GM12872 (cell line): ENCODE data around the gene MACIR.

Experiments
- TF ChIP-seq, protein P1 (sequence below): IDR thresholded peaks from 3 replicates; pipeline ENCODE4 v1.5.1; 2011; ENCODE audit warnings: low read depth, mild to moderate bottlenecking, low read length, moderate library complexity; ENCODE audit not compliant: insufficient read depth

Gene MACIR

DNA sequence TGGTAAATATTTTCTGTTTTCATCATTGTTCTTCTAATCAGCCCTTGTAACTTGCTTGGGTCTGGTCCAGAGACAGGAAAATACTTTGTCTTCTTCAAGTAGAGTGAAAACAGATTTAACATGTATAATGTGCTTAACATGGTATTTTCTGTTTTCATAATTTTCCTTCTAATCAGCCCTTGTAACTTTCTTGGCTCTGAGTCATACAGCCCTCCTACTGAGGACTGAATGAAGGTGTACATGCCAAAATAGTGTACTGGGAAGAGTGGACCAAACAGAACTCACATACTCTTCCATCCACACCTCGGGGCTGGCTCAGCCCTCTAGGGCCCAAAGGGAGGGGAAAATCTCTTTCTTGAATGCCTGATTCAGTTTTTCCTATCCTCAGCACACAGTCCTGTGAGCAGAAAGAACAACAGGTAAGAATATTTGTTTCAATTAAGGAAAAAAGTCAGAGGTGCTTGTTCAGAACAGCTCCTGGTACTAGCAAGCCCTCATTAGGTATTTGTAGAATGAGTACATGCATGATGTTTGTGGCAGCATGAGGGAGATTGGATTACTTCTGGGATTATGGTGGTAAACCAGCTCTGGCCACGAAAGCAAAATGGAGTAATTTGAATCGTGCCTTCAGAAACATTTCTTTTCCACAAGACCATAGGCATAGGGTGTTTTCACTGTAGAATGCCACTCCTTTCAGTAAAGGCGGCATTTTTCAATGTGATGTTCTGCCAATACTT lies 24.2 kb upstream of the MACIR start:
- TF ChIP-seq, protein P1, sequence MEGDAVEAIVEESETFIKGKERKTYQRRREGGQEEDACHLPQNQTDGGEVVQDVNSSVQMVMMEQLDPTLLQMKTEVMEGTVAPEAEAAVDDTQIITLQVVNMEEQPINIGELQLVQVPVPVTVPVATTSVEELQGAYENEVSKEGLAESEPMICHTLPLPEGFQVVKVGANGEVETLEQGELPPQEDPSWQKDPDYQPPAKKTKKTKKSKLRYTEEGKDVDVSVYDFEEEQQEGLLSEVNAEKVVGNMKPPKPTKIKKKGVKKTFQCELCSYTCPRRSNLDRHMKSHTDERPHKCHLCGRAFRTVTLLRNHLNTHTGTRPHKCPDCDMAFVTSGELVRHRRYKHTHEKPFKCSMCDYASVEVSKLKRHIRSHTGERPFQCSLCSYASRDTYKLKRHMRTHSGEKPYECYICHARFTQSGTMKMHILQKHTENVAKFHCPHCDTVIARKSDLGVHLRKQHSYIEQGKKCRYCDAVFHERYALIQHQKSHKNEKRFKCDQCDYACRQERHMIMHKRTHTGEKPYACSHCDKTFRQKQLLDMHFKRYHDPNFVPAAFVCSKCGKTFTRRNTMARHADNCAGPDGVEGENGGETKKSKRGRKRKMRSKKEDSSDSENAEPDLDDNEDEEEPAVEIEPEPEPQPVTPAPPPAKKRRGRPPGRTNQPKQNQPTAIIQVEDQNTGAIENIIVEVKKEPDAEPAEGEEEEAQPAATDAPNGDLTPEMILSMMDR, result no peak

DNA sequence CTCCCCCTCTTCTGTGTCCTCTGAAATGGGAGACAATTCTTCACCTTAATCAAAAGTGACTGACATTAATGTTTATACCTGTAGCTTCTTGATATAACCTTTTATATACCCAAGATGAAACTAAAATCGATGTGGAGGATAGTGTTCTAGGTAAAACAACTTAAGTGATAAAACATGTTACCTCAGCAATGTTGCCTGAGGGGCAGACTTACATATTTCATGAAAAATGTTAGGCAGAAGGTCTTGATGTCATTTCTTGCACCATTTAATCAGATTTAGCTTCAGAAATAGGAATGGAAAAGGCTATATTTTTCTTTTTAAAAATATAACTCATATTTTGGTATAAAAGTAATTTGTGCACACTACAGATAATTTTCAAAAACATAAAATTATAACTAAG lies 22.7 kb upstream of the MACIR start:
- TF ChIP-seq, protein P1, result no peak

DNA sequence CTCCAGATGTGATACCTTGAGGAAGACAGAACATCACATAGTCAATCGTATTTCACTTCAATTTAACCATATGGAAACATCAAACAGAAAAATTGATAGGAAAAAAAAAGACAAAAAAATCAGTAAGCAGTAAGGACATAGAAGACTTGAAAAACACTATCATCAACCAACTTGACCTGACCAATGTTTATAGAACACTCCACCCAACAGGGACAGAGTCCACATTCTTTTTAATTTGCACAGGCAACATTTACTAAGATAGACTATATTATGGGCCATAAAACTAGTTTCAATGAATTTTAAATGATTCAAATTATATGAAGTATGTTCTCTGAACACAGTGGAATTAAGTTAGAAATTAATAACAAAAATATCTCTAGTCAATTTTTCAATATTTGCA lies 20.8 kb upstream of the MACIR start:
- TF ChIP-seq, protein P1, result no peak

DNA sequence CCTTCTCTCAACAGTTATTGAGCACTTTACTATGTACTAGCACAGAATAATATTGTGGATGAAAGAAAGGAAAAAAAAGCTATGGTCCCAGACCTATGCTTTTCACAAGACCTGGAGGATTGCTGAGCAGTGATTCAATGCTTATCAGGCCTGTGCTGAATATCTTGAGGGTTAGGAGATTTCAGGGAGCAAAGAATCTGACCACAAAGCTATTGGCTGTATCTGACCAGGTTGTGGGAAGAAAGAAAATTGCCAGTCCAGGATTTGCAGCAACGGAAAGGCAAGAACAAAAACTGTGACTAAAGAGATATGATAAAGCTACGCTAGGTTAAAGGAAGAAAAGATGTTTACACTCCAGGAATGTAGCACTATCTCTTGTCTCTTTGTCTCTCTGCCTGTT lies 14.9 kb upstream of the MACIR start:
- TF ChIP-seq, protein P1, result no peak

DNA sequence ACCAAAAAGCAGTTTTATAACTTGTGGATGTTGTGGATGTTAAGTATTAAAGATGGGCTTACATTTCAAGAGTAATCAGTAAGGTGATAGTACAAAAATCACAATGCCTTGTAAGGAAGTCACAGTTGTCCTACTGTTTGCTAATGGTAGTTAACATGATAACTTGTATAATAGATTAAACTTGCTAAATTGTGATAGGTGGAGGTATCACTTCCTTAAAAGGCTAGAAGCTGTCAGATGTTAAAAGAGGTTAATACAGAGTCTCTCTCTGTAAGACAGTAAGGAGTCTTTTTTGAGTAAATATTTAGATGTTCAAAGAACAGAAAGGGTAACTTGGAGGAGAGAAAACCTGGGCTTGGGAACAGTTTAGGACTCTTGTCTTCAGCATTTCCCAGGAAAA lies 14.2 kb upstream of the MACIR start:
- TF ChIP-seq, protein P1, result no peak

DNA sequence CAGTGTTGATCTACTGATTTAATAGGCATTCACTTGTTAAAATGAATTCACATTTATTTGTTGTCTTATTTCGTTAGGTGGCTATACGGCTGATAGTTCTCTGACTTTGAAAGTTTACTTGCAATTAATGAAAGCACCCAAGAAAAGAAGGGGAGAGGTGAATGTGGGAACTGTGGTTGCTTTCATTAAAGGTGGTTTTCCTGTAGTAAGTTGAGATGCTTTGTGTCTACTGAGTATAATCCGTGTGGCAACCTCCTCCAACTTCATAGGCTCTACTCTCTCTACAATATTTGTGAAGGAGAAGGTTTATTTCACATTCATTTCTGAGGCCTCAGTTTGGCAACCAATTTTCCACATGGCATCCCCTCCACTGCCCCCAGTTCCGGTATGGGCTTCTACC lies 12.8 kb upstream of the MACIR start:
- TF ChIP-seq, protein P1, result no peak

DNA sequence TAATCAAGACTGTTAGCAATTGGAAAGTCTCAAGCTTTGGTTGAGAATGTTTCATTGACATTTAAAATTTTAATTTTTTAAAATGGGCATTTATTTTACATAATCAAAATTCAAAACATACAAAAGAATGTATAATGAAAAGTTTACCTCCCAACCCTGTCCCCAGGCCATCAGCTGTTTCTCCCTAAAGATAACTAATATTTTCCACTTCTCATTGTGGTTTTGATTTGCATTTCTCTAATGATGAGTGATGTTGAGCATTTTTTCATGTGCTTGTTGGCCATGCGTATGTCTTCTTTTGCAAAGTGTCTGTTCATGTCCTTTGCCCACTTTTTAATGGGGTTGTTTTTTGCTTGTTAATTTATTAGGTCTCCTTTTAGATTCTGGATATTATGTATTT lies 11.4 kb upstream of the MACIR start:
- TF ChIP-seq, protein P1, result no peak
